GM12872 (cell line): ENCODE data around the gene CKLF.

Experiments
- TF ChIP-seq, protein P1 (sequence below): IDR thresholded peaks from 3 replicates; pipeline ENCODE4 v1.5.1; 2011; ENCODE audit warnings: low read depth, mild to moderate bottlenecking, low read length, moderate library complexity; ENCODE audit not compliant: insufficient read depth

Gene CKLF, protein sequence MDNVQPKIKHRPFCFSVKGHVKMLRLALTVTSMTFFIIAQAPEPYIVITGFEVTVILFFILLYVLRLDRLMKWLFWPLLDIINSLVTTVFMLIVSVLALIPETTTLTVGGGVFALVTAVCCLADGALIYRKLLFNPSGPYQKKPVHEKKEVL

DNA sequence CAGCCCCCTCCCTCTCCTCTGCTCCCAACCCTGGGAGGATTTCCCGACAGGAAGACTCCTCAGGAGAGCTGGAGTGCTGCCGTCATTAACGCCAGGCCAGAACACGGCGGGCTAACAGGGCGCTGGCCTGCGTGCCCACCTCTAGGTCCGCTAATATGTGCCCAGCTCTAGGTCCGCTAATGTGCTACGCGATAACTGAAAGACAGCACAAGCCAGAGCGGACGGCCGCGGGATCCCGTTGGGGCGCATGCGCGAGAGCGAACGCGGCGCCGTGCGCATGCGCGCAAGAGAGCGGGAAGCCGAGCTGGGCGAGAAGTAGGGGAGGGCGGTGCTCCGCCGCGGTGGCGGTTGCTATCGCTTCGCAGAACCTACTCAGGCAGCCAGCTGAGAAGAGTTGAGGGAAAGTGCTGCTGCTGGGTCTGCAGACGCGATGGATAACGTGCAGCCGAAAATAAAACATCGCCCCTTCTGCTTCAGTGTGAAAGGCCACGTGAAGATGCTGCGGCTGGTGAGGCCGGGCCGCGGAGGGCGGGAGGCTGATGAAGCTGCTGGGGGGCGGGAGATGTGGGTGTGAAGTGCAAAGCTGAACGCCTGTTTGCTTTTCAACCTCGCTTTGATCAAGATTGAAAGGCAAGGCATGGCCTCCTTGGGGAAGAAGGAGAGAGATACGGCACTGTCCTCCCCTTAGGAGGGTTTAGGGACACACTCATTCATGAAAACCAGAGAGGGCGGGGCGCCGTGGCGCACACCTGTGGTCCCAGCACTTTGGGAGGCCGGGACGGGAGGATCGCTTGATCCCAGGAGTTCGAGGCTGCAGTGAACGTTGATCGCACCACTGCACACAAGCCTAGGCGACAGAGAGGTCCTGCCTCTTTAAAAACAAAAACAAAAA lies at the start of gene CKLF:
TSS of gene CKLF (plus strand) at position 291 of the 892 bp plus-strand sequence. CDS start at position 431, 140 bp downstream.
- TF ChIP-seq, protein P1, sequence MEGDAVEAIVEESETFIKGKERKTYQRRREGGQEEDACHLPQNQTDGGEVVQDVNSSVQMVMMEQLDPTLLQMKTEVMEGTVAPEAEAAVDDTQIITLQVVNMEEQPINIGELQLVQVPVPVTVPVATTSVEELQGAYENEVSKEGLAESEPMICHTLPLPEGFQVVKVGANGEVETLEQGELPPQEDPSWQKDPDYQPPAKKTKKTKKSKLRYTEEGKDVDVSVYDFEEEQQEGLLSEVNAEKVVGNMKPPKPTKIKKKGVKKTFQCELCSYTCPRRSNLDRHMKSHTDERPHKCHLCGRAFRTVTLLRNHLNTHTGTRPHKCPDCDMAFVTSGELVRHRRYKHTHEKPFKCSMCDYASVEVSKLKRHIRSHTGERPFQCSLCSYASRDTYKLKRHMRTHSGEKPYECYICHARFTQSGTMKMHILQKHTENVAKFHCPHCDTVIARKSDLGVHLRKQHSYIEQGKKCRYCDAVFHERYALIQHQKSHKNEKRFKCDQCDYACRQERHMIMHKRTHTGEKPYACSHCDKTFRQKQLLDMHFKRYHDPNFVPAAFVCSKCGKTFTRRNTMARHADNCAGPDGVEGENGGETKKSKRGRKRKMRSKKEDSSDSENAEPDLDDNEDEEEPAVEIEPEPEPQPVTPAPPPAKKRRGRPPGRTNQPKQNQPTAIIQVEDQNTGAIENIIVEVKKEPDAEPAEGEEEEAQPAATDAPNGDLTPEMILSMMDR = no peak

DNA sequence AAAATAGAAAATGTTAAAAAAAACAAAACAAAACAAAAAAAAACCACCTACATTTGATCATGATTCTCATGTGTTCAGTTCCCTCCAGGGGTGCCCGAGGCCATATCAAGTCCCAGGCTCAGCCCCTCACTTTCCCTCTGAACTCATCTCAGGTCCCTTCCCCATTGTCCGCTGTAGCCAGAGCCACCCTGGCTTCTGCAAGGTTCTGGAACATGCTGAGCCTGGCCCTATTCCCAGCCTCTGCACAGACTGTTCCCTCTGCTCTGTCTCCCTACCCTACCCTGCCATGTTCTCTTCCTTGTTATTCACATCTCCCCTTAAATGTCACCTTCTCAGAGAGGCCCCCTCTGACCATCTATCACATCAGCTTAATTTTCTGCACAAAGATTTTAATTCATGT lies 49.3 kb upstream of the CKLF start:
- TF ChIP-seq, protein P1 = no peak

DNA sequence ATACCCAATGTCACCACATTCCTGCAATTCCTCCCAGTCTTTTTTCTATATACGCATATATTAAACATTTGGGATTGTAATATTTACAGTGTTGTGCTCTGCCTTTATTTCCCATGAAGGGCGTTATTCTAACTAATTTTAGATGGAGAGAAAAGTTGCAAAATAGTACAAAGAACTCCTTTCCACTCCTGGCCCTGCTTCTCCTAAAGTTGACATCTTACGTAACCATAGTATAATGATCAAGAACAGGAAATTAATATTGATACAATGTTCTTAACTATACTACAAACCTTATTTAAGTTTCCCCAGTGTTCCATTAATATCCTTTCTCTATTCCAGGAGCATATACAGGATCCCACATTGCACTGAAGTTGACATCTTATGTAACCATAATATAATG lies 48.8 kb upstream of the CKLF start:
- TF ChIP-seq, protein P1 = no peak

DNA sequence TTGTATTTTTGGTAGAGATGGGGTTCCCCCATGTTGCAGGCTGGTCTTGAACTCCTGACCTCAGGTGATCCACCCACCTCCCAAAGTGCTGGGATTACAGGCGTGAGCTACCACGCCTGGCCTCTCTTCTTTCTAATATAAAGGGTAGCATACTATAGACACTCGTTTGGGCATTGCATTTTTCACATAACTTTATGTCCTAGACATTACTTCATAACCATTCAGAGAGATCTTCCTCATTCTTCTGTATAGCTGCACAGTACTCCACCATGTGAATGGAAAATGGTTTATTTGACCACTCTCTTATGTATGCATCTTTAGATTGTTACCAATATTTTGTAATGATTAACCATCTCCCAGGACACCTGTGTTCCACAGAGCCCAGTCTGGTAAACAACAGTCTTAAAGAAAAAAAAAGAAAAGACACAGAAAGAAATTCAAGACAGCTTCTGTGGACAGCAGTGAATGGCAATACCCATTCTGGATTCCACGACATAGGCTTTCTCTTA lies 44.6 kb upstream of the CKLF start:
- TF ChIP-seq, protein P1 = no peak

DNA sequence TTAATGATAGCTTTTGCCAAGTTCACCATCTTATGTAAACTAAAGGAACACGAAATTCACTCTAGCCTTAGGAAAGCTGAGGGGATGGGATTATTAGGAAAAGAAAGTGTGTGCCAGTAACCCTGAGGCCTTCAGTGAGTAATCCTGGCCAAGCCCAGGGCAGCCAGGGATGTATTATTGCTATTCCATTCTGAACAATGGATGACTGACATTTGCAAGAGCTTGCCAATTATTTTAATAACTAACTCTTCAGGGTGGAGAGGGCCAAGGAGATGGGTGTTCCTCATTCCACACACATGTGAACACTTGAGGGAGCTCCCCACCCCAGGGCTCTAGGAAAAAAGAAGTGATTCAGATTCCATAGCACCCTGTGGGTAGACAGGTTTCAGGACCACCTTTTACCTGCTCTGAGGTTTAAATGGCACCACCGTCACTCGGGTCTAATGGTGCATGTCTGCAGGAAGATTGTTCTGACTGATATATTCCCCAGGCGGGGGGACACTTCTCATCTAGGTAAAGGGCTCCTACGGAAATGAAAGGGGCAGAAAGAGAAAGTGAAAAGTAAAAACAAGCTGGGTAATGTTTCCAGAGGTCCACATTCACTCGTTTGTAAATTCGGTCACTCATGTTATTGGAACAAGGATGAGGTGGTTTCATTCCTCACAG lies 44.0 kb upstream of the CKLF start:
- TF ChIP-seq, protein P1 = no peak

DNA sequence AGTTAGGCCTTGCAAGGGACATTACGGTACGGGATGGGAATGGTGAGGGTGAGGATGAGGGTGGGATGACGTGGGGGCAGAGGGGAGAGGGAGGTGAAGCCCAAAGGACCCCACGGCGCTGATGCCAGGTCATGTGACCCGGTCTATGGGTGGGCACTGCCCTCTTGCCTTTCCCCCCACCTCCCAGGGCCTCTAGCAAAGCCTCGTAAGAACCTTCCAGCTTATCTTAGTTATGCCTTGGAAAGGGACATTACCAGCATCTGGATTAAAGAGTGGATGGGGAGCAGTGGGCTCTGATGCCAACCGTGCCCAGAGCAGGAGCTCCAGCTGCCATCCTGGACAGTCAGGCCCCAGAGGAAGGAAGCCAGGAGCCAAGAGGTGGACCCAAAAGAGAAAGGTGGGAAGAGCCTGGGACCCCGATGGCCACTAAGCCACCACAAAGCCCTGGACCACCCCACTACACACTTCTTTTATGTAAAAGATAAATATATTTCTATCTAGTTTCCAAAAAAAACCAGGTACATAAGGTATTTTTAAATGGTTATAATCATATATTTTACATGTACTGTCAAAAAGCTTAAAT lies 43.4 kb upstream of the CKLF start:
- TF ChIP-seq, protein P1 = no peak

DNA sequence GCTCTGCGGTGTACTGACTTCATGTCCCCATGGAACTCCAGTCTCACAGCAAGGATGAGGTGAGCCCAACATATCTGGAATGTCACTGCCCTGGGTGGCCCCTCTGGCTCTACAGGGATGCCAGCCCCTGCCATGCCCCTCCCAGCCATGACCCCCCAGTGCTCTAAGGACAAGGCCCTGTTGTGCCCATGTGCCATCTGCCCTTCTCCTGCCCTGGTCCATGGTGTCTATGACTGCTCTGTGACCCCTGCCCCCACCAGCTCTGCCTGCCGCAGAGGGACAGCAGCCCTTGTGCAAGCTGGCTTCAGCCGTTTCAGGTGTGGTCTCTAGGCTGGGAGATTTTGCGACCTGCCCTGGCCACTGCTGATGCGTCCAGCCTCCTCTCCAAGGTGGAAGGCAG lies 42.8 kb upstream of the CKLF start:
- TF ChIP-seq, protein P1 = no peak
